SJSA1 (cell line): ENCODE results near the gene CDK5R1. TPM values are rescaled to one million over a fixed set of nuclear protein-coding genes. Genes with fewer than 3 reads are reported as not detected.
"Not testable (repeated sequence)": the region's sequence is repeated elsewhere in the genome, so short reads cannot be mapped to it uniquely, and the experiment has no call there.

Source experiments
- DNase-seq, 2 experiments: peaks; one replicate each; pipeline ENCODE4 v3.0.0-alpha.2; 2015 to 2020; ENCODE audit warnings: low spot score in 2 of 2, low read depth in 1 of 2
- H3K27ac ChIP-seq: fragments of 250-450 bp; sonication (Bioruptor Pico); 2 replicates; pipeline ENCODE4 v1.5.1; 2020; ENCODE audit warnings: mild to moderate bottlenecking, moderate library complexity
- H3K27me3 ChIP-seq: fragments of 250-450 bp; sonication (Bioruptor Pico); replicated peaks from 2 replicates; pipeline ENCODE4 v1.5.1; 2020; ENCODE audit warnings: mild to moderate bottlenecking, moderate library complexity
- H3K36me3 ChIP-seq: fragments of 250-450 bp; sonication (Bioruptor Pico); 2 replicates; pipeline ENCODE4 v1.5.1; 2020; ENCODE audit warnings: mild to moderate bottlenecking
- H3K4me1 ChIP-seq: fragments of 250-450 bp; sonication (Bioruptor Pico); replicated peaks from 2 replicates; pipeline ENCODE4 v1.6.1; 2021; ENCODE audit warnings: mild to moderate bottlenecking
- H3K4me3 ChIP-seq: fragments of 250-450 bp; sonication (Bioruptor Pico); 2 replicates; pipeline ENCODE4 v1.5.1; 2020; ENCODE audit warnings: mild to moderate bottlenecking
- H3K9me3 ChIP-seq: fragments of 250-450 bp; sonication (Bioruptor Pico); replicated peaks from 2 replicates; pipeline ENCODE4 v1.5.1; 2020; ENCODE audit warnings: mild to moderate bottlenecking
- total RNA-seq: library from RNA; depleted of rRNA; stranded (reverse); fragments of >200 nt; shearing (Covaris generic); gene quantifications from 2 replicates; pipeline ENCODE4 v1.2.3, GENCODE V29; 2014

CDK5R1 gene
- total RNA-seq, 1 experiment from 2014 or later = 2.5 TPM

DNA sequence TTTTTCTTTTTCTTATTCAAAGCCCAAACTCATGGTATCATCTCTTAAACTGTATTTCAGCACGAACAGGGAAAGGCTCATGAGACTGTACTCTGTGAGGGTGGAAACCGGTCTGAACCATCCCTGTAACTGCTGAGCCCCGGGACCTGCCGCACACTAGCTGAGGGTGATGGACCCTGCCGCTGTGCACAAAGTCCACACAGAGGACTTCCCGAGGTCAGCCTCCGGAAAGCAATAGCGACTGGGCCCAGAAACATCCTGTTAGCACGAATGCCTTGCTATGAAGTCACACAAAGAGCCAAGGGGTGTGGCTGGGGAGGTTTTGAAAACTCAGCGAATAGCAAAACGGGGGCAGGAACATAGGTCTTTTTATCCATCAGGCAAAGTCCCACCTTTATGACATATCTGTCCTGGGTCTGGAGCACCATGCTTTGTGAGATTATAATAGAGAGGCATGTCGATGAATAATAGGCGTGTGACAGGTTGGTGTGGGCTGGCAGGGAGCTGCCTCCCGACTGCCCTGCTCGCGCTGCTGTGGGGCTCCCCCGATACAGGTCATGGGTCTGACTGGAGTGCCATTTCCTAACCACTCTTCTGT is 33.4 kb downstream of the CDK5R1 start:
- no peaks in the 10 kb centered on the region for H3K9me3 ChIP-seq
- H3K27me3 ChIP-seq = no peaks in the 10 kb centered on the region; the same call in 1 of the 2 replicates
- H3K36me3 ChIP-seq = no peaks in the 10 kb centered on the region
- H3K4me1 ChIP-seq = peaks cover 15% of the 10 kb centered on the region; the same call in 1 of the 2 replicates
- no peak overlapping the region for H3K27ac ChIP-seq
- H3K4me3 ChIP-seq = no peak overlapping the region
- DNase-seq = no peak

DNA sequence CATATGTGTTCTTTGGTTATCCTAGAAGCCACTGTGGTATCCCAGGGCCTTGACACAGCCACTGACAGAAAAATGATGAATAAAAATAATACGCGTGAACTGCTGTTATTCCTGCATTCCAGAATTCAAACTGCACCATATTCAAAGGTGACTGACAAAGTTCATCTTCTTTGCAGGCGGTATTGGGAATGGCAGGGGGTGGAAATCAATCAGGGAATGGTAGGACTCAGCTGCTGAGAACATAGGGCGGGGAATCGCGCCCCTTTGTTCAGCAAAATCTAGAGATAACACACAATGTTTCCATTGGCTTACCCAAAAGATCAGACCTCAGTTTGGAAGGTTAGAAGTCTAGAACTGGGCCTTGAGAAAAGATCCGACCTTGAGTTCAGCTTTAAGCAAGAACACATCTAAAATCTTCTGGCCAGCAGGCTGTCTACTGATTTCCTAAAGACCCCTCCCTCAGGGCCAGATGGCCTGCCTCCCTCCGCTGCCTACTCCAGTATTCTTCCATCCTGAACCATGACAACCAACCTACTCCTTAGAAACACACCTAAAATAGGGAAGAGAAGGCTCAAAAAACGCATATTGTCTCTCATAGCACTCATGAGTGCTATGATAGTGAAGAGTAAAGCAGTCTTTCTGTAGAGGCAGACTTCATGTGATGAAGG is 34.1 kb downstream of the CDK5R1 start:
- Histone ChIP-seq H3K27me3 (no peaks in the 10 kb centered on the region; the same call in 1 of the 2 replicates), H3K36me3 (no peaks in the 10 kb centered on the region), H3K9me3 (no peaks in the 10 kb centered on the region), H3K4me3 (no peak overlapping the region), H3K27ac (no peak overlapping the region), H3K4me1 (peaks cover 15% of the 10 kb centered on the region; the same call in 1 of the 2 replicates)
- DNase-seq = no peak

DNA sequence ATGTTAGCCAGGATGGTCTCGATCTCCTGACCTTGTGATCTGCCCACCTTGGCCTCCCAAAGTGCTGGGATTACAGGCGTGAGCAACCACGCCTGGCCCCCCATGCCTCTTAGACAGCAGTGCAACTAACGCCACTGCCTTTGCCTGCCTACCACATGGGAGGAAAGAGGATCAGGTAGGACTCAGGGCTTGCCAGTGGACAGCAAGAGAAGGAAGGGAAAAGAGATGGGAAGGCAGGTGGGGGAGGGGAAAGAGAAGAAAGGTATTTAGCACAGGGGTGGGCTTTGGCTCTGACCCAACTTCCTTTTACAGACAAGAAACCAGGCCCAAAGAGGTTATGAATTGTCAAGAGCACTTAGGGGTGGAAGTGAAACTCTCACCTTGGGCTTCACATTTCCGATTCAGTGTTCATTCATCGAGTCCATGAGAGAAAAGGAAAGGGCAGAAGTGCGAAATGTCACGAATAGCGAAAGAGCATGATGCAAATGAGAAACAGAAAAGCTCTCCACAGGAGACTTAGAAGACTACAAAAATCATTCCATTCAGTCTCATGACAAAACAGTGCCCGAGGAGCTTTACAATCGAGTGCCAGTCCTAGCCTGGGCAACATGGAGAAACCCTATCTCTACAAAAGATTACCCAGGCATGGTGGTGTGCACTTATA is 36.4 kb downstream of the CDK5R1 start:
- no peaks in the 10 kb centered on the region; the same call in 1 of the 2 replicates for H3K27me3 ChIP-seq
- H3K4me3 ChIP-seq = no peak overlapping the region
- no peak overlapping the region for H3K27ac ChIP-seq
- H3K36me3 ChIP-seq = no peaks in the 10 kb centered on the region
- no peak for DNase-seq
- no peaks in the 10 kb centered on the region for H3K9me3 ChIP-seq
- H3K4me1 ChIP-seq = peaks cover 15% of the 10 kb centered on the region; the same call in 1 of the 2 replicates

DNA sequence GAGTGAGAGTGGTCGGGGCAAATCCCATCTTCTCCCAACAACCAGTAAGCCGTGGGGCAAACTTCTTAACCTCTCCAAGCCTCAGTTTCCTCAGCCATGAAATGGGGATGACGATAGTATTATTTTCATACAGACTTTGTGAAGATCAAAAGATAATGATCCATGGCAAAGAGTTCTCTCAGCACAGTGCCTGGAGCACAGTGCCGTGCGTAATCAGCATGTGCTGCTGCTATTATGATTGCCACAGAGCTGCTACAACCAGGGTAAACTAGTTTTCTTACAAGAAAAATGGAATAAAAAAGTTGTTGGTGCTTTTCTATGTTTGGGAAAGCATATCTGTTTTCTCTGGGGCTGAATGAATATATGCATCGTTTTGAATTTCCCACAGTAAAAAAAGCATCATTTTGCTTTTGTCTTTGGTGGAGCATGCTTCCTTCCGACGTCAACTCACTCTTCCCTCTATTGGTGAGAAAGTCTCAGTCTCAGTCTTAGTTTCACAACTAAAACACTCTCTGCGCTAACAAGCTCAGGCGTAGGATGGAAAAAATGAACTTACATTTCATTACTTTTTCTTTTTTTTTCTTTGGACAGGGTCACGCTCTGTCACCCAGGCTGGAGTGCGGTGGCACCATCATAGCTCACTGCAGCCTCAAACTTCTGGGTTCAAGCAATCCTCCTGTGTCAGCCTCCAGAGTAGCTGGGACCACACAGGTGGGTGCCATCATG is 37.2 kb downstream of the CDK5R1 start:
- Histone ChIP-seq H3K9me3 (no peaks in the 10 kb centered on the region), H3K4me3 (no peak overlapping the region), H3K27ac (no peak overlapping the region), H3K4me1 (peaks cover 14% of the 10 kb centered on the region; the same call in 1 of the 2 replicates), H3K27me3 (no peaks in the 10 kb centered on the region; the same call in 1 of the 2 replicates), H3K36me3 (no peaks in the 10 kb centered on the region)
- DNase-seq = no peak

DNA sequence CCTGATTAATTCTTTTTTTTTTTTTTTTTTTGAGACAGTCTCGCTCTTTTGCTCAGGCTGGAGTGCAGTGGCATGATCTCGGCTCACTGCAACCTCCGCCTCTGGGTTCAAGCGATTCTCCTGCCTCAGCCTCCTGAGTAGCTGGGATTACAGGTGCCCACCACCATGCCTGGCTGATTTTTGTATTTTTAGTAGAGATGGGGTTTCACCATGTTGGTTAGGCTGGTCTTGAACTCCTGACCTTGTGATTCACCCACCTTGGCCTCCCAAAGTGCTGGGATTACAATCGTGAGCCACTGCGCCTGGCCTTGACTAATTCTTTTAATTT is 37.7 kb downstream of the CDK5R1 start:
- H3K36me3 ChIP-seq, DNase-seq, H3K9me3 ChIP-seq, H3K27me3 ChIP-seq, H3K4me3 ChIP-seq, H3K4me1 ChIP-seq, H3K27ac ChIP-seq: not testable (repeated sequence)

DNA sequence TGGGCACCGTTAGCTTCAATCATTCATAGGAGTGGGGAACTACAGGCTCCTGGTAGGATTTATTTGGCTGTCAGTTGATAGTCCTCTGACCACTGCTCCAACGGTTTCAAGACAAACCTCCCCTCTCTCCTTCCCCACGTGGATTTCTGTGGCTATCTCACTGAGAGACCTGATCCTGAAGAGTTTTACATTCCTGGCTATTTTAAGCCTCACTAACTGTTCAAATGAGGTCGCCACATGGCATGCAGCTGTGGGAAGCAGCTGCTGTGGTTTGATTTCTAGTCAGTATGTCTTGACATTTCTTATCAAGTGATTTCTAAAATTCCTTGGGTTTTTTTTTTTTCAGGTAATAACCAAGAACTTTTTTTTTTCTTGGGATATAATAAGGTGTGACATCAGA is 38.3 kb downstream of the CDK5R1 start:
- Histone ChIP-seq H3K4me1 (peaks cover 4% of the 10 kb centered on the region), H3K27ac (no peak overlapping the region), H3K27me3 (no peaks in the 10 kb centered on the region), H3K9me3 (no peaks in the 10 kb centered on the region), H3K36me3 (no peaks in the 10 kb centered on the region), H3K4me3 (no peak overlapping the region)
- DNase-seq = no peak

DNA sequence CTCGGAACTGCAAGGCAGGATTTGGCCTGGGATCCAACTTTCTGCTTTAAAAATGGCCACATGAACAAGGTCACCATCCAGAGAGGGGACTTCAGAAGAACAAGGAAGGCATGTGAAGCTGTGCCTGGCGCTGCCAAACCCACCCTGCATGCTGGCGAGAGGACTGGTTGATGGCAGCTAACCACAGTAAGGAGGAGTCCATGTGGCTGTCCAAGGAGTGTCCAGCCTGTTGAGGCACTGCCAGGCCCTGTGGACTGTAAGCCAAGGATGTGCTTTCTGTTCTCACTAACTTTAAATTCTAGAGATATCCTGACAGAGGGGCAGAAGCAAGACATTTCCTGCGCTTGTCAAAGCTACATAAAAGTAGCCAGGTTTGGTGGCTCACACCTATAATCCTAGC is 40.4 kb downstream of the CDK5R1 start:
- no peak overlapping the region for H3K4me3 ChIP-seq
- H3K9me3 ChIP-seq = no peaks in the 10 kb centered on the region
- DNase-seq = no peak

DNA sequence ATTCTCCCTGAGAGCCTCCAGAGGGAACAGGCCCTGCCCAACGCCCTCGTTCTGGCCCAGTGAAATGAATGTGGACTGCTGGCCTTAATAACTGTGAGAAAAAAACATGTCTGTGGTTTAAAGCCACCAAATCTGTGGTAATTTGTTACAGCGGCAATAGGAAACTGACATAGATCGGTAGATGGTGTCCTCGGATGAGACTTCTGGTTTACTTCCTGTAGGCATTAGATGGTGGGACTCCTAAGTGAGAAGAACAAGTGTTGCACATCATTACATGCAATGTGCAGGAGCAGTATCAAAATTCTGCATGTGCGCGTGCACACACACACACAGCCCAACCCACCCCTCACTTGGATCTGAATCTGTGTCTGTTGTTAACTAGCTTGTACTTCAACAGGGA is 42.0 kb downstream of the CDK5R1 start:
- H3K4me3 ChIP-seq = no peak overlapping the region

More for the DNA sequence above, 40.4 kb downstream of the CDK5R1 start:
- Histone ChIP-seq H3K27me3 (no peaks in the 10 kb centered on the region), H3K36me3 (no peaks in the 10 kb centered on the region), H3K4me1 (peaks cover 4% of the 10 kb centered on the region), H3K27ac (no peak overlapping the region)

DNA sequence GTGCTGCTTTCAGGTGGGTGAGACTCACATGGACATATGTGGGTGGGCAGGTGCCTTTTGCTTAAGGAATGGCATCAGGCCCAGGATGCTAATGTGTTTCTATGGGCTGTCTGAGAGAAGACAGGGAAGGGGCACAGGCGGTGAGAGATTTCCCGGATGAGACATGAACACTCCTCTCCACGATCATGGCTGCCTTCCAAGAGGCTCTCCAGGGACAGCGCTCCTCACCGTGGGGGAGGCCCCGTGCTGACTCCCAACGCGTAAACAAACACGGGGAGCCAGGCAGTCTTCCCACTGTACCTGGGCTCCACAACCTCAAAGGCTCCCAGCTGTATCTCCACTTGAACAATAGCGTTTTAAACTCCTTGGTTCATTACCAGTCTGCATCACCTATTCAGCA is 42.8 kb downstream of the CDK5R1 start:
- H3K27ac ChIP-seq = no peak overlapping the region
- H3K4me3 ChIP-seq = no peak overlapping the region
- peaks cover 4% of the 10 kb centered on the region for H3K4me1 ChIP-seq
- H3K9me3 ChIP-seq = no peaks in the 10 kb centered on the region
- no peaks in the 10 kb centered on the region for H3K36me3 ChIP-seq
- no peaks in the 10 kb centered on the region for H3K27me3 ChIP-seq
- DNase-seq = no peak

More for the DNA sequence above, 42.0 kb downstream of the CDK5R1 start:
- no peak overlapping the region for H3K27ac ChIP-seq
- no peak for DNase-seq
- H3K27me3 ChIP-seq = no peaks in the 10 kb centered on the region
- no peaks in the 10 kb centered on the region for H3K36me3 ChIP-seq
- peaks cover 4% of the 10 kb centered on the region for H3K4me1 ChIP-seq
- H3K9me3 ChIP-seq = no peaks in the 10 kb centered on the region

DNA sequence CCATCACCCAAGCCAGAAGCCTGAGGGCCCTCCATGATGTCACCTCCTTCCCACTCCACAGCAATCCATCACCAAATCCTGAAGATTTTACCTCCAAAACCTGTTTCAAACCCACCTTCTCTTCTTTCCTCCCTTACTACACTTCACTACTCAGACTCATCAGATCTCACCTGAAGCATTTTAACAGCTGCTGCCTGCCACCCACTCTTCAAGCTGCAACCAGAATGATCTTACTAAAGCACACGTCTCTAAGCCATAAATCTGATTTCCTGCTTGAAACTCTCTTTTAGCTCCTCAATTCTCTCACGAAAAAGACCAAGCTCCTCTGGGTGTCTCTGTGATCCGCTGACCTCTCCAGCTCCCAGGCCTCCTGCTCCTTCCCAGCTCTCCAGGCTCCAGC is 46.5 kb downstream of the CDK5R1 start:
- Histone ChIP-seq H3K36me3 (no peaks in the 10 kb centered on the region), H3K27ac (no peak overlapping the region), H3K9me3 (no peaks in the 10 kb centered on the region), H3K4me3 (no peak overlapping the region), H3K4me1 (peaks cover 12% of the 10 kb centered on the region), H3K27me3 (no peaks in the 10 kb centered on the region)
- DNase-seq = no peak

DNA sequence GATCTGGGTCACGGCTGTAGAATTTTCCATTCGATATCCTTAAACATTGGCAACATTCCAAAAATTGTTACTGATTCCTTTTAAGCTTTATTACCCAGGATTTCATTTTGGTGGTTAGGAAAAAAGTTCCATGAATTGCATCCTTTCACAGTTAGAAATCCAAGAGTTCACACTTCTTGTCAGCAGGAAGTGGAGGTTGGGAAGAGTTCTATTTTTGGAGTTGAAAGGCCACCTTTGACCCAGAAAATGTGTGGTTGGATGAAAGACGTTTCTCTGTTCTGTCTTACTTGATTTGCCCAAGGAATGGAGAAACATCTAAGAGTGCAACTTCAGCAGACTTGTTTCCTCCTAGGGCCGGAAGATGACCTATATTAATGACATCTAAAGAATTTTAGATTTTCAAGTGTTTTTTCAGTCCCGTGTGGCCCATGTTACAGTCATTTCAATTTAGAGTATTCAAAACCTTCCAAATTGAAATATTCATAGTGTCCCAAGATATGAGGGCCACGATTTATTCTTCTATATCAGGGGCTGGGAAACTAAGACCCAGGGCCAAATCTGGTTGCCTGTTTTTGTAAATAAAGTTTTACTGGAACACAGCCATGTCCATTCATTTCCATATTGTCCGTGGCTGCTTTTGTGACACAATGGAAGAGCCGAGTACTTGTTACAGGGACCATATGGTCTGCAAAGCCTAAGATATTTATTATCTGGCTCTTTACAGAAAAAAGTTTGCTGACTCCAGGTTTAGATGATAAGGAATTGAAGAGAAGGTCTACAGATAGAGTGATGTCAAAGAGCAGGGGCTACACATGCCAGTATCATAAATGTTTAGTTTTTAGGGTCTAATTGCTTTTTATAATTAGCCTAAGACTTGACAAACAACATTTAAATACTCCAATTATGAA is 50.2 kb downstream of the CDK5R1 start:
- peaks cover 12% of the 10 kb centered on the region for H3K4me1 ChIP-seq
- no peaks in the 10 kb centered on the region for H3K36me3 ChIP-seq
- peak in 1 of 2 experiments; percentile 42 for DNase-seq
- H3K27me3 ChIP-seq = no peaks in the 10 kb centered on the region
- no peak overlapping the region for H3K4me3 ChIP-seq
- no peaks in the 10 kb centered on the region for H3K9me3 ChIP-seq
- H3K27ac ChIP-seq = peak overlapping the region; percentile 41
